MCF 10A (cell line): Measurements from ENCODE around the gene VWA3B. TPM values are rescaled to one million over a fixed set of nuclear protein-coding genes. Genes with fewer than 3 reads are reported as not detected.

ENCODE experiments used
- BruUV-seq: library from RNA; stranded (reverse); fragments of 400-500 nt; replicated peaks from 2 replicates; lab custom pipeline; 2021; lab: Mats Ljungman, UMichigan
- CTCF ChIA-PET: fragments of 300-600 bp; sonication (Branson Sonifier 250); formaldehyde crosslinking; extraction: SDS; loops from one replicate; lab custom pipeline; 2021; ENCODE audit warnings: antibody characterized with exemption, inconsistent platforms; lab: Yijun Ruan, JAX
- POLR2A ChIA-PET: fragments of 300-600, 350-650 bp; sonication (Branson Sonifier 250); formaldehyde crosslinking; extraction: SDS; loops from one replicate; lab custom pipeline; 2020; ENCODE audit warnings: antibody characterized with exemption, inconsistent platforms; lab: Yijun Ruan, JAX
- DNase-seq: peaks from one replicate; pipeline ENCODE4 v3.0.0-alpha.2; 2018; ENCODE audit not compliant: unreplicated experiment
- H3K27ac Mint-ChIP-seq: one replicate; pipeline ENCODE4 v1.8.0; 2022; ENCODE audit warnings: mild to moderate bottlenecking, low read depth, mixed read lengths; ENCODE audit not compliant: unreplicated experiment
- H3K27me3 Mint-ChIP-seq: one replicate; pipeline ENCODE4 v1.8.0; 2022; ENCODE audit warnings: mixed read lengths; ENCODE audit not compliant: insufficient read depth, unreplicated experiment
- H3K36me3 Mint-ChIP-seq: one replicate; pipeline ENCODE4 v1.8.0; 2022; ENCODE audit warnings: mild to moderate bottlenecking, moderate library complexity, mixed read lengths; ENCODE audit not compliant: insufficient read depth, unreplicated experiment
- H3K4me1 Mint-ChIP-seq: one replicate; pipeline ENCODE4 v1.8.0; 2022; ENCODE audit warnings: mixed read lengths; ENCODE audit not compliant: insufficient read depth, unreplicated experiment
- H3K4me3 Mint-ChIP-seq: one replicate; pipeline ENCODE4 v1.8.0; 2022; ENCODE audit warnings: mild to moderate bottlenecking, moderate library complexity, mixed read lengths; ENCODE audit not compliant: unreplicated experiment
- H3K9me3 Mint-ChIP-seq: one replicate; pipeline ENCODE4 v1.8.0; 2022; ENCODE audit warnings: mixed read lengths; ENCODE audit not compliant: unreplicated experiment
- CTCF ChIP-seq: fragments of 200-600 bp; IDR thresholded peaks from one replicate; pipeline ENCODE4 v1.8.0; 2022; ENCODE audit warnings: antibody characterized with exemption, mild to moderate bottlenecking; ENCODE audit not compliant: unreplicated experiment
- intact Hi-C: fragments of 100-400 bp; cut with micrococcal nuclease; formaldehyde crosslinking; loops from 2 replicates; pipeline ENCODE4 v1.14.1; 2022
- total RNA-seq: library from RNA; stranded (reverse); gene quantifications from 2 replicates; pipeline ENCODE4 v1.2.3, GENCODE V29; 2022

VWA3B gene
- total RNA-seq, 1 experiment from 2014 or later, result not detected

GRCh38 chr2:98293931-98294687, 207.1 kb downstream of the VWA3B start:
- CTCF ChIA-PET, result no interaction called here

GRCh38 chr2:98294711-98295110, 207.7 kb downstream of the VWA3B start:
- Mint-ChIP-seq H3K4me1 (no peaks in the 10 kb centered on the region), H3K27ac (no peak overlapping the region), H3K9me3 (no peaks in the 10 kb centered on the region), H3K27me3 (peaks cover 30% of the 10 kb centered on the region), H3K4me3 (no peak overlapping the region), H3K36me3 (no peaks in the 10 kb centered on the region)
- no peak for TF ChIP-seq CTCF
- ChIA-PET POLR2A (no interaction called here), CTCF (interaction anchor here (1.3 kb wide), 1 partner anchor 25 kb away, joined by 5 read pairs; no protein-coding TSS in a partner anchor)
- intact Hi-C loops, result loop anchor here (1.0 kb wide), 1 partner anchor 91 kb away; no protein-coding TSS in a partner anchor
- DNase-seq, result no peak
- BruUV-seq, result no TSS peak

More at GRCh38 chr2:98293931-98294687, 207.1 kb downstream of the VWA3B start:
- BruUV-seq, result no TSS peak
- no peak overlapping the region for H3K27ac Mint-ChIP-seq
- H3K4me3 Mint-ChIP-seq, result no peak overlapping the region
- H3K9me3 Mint-ChIP-seq, result no peaks in the 10 kb centered on the region
- TF ChIP-seq CTCF, result no peak
- H3K27me3 Mint-ChIP-seq, result peaks cover 29% of the 10 kb centered on the region
- H3K4me1 Mint-ChIP-seq, result no peaks in the 10 kb centered on the region
- H3K36me3 Mint-ChIP-seq, result no peaks in the 10 kb centered on the region
- DNase-seq, result no peak
- POLR2A ChIA-PET, result no interaction called here
- intact Hi-C loops, result no loop called here

GRCh38 chr2:98295275-98295674, 208.3 kb downstream of the VWA3B start:
- H3K4me1 Mint-ChIP-seq, result no peaks in the 10 kb centered on the region
- DNase-seq, result no peak
- no peak overlapping the region for H3K4me3 Mint-ChIP-seq
- POLR2A ChIA-PET, result no interaction called here
- intact Hi-C loops, result loop anchor here (1.0 kb wide), 1 partner anchor 90 kb away; no protein-coding TSS in a partner anchor
- no peaks in the 10 kb centered on the region for H3K9me3 Mint-ChIP-seq
- no TSS peak for BruUV-seq
- peaks cover 35% of the 10 kb centered on the region for H3K27me3 Mint-ChIP-seq
- H3K27ac Mint-ChIP-seq, result no peak overlapping the region
- CTCF ChIA-PET, result interaction anchor here (1.3 kb wide), 1 partner anchor 26 kb away, joined by 5 read pairs; no protein-coding TSS in a partner anchor
- TF ChIP-seq CTCF, result no peak
- no peaks in the 10 kb centered on the region for H3K36me3 Mint-ChIP-seq

GRCh38 chr2:98295721-98296414, 208.9 kb downstream of the VWA3B start:
- CTCF ChIA-PET, result interaction anchor here (1.2 to 1.3 kb wide), 2 partner anchors 26 to 62 kb away, joined by 3 to 5 read pairs; no protein-coding TSS in a partner anchor
- TF ChIP-seq CTCF, result no peak
- Mint-ChIP-seq H3K36me3 (no peaks in the 10 kb centered on the region), H3K27me3 (peaks cover 41% of the 10 kb centered on the region), H3K4me3 (no peak overlapping the region), H3K9me3 (no peaks in the 10 kb centered on the region), H3K27ac (no peak overlapping the region), H3K4me1 (no peaks in the 10 kb centered on the region)
- POLR2A ChIA-PET, result interaction anchor here (0.7 kb wide), 1 partner anchor 64 kb away, joined by 3 read pairs; no protein-coding TSS in a partner anchor
- BruUV-seq, result no TSS peak
- peak; percentile 6 for DNase-seq
- intact Hi-C loops, result loop anchor here (1.0 kb wide), 1 partner anchor 89 kb away; no protein-coding TSS in a partner anchor
